Effector memory CD4-positive, alpha-beta T cell (primary cell): ENCODE measurements around the gene LDAF1.
"Not testable (repeated sequence)": the region's sequence is repeated elsewhere in the genome, so short reads cannot be mapped to it uniquely, and the experiment has no call there.

ENCODE experiments used
- DNase-seq, 3 donors: peaks; one replicate each; pipeline ENCODE4 v3.0.0-alpha.2; 2020
- H3K27ac ChIP-seq: 2 replicates; pipeline ENCODE4 v1.7.0; 2013; ENCODE audit warnings: mild to moderate bottlenecking, low read length, moderate library complexity; ENCODE audit not compliant: insufficient read depth, poor library complexity, severe bottlenecking
- H3K27me3 ChIP-seq: replicated peaks from 2 replicates; pipeline ENCODE4 v1.7.0; 2013; ENCODE audit warnings: mild to moderate bottlenecking, low read length; ENCODE audit not compliant: insufficient read depth, control insufficient read depth, poor library complexity, severe bottlenecking
- H3K36me3 ChIP-seq: 2 replicates; pipeline ENCODE4 v1.7.0; 2013; ENCODE audit warnings: mild to moderate bottlenecking, low read length, moderate library complexity; ENCODE audit not compliant: control insufficient read depth, insufficient read depth
- H3K4me1 ChIP-seq: 2 replicates; pipeline ENCODE4 v1.7.0; 2013; ENCODE audit warnings: low read length, mild to moderate bottlenecking; ENCODE audit not compliant: control insufficient read depth, insufficient read depth, poor library complexity, severe bottlenecking
- H3K4me3 ChIP-seq: 2 replicates; pipeline ENCODE4 v1.7.0; 2013; ENCODE audit warnings: low read length, low read depth, mild to moderate bottlenecking; ENCODE audit not compliant: insufficient read depth, poor library complexity, severe bottlenecking
- H3K9me3 ChIP-seq: 2 replicates; pipeline ENCODE4 v1.7.0; 2013; ENCODE audit warnings: mild to moderate bottlenecking, low read length, moderate library complexity; ENCODE audit not compliant: control insufficient read depth

Gene LDAF1

GRCh38 chr16:21192991-21193390 lies 34.5 kb downstream of the LDAF1 start:
- Histone ChIP-seq H3K27me3 (no peaks in the 10 kb centered on the region), H3K4me1 (peaks cover 4% of the 10 kb centered on the region), H3K27ac (no peak overlapping the region), H3K36me3 (no peaks in the 10 kb centered on the region), H3K9me3 (no peaks in the 10 kb centered on the region), H3K4me3 (no peak overlapping the region)
- DNase-seq: no peak

- Histone ChIP-seq H3K4me1 (no peaks in the 10 kb centered on the region), H3K27ac (no peak overlapping the region), H3K36me3 (no peaks in the 10 kb centered on the region), H3K9me3 (no peaks in the 10 kb centered on the region), H3K4me3 (no peak overlapping the region), H3K27me3 (no peaks in the 10 kb centered on the region)
- DNase-seq: no peak
These were observed 36.4 kb downstream of the LDAF1 start for GRCh38 chr16:21194771-21195301.

- DNase-seq, H3K36me3 ChIP-seq, H3K27ac ChIP-seq, H3K27me3 ChIP-seq, H3K4me3 ChIP-seq, H3K4me1 ChIP-seq, H3K9me3 ChIP-seq: not testable (repeated sequence)
These were observed 36.9 kb downstream of the LDAF1 start for GRCh38 chr16:21195330-21195729.

GRCh38 chr16:21197112-21197511 lies 38.6 kb downstream of the LDAF1 start:
- DNase-seq: no peak
- Histone ChIP-seq H3K4me1 (no peaks in the 10 kb centered on the region), H3K27ac (no peak overlapping the region), H3K9me3 (no peaks in the 10 kb centered on the region), H3K36me3 (no peaks in the 10 kb centered on the region), H3K27me3 (no peaks in the 10 kb centered on the region), H3K4me3 (no peak overlapping the region)

GRCh38 chr16:21197621-21198020 lies 39.1 kb downstream of the LDAF1 start:
- DNase-seq: no peak
- H3K9me3 ChIP-seq: no peaks in the 10 kb centered on the region
- H3K36me3 ChIP-seq: no peaks in the 10 kb centered on the region
- H3K27me3 ChIP-seq: no peaks in the 10 kb centered on the region
- H3K4me3 ChIP-seq: no peak overlapping the region
- no peak overlapping the region for H3K27ac ChIP-seq
- H3K4me1 ChIP-seq: no peaks in the 10 kb centered on the region

GRCh38 chr16:21199607-21200218 lies 41.2 kb downstream of the LDAF1 start:
- DNase-seq: no peak
- no peaks in the 10 kb centered on the region for H3K27me3 ChIP-seq
- no peaks in the 10 kb centered on the region for H3K36me3 ChIP-seq
- no peaks in the 10 kb centered on the region for H3K9me3 ChIP-seq
- no peaks in the 10 kb centered on the region for H3K4me1 ChIP-seq
- H3K4me3 ChIP-seq: no peak overlapping the region
- H3K27ac ChIP-seq: no peak overlapping the region

- DNase-seq: no peak
- Histone ChIP-seq H3K27me3 (no peaks in the 10 kb centered on the region), H3K27ac (no peak overlapping the region)
These were observed 44.8 kb downstream of the LDAF1 start for GRCh38 chr16:21203155-21203797.

GRCh38 chr16:21205303-21205702 lies 46.8 kb downstream of the LDAF1 start:
- H3K27me3 ChIP-seq: no peaks in the 10 kb centered on the region
- no peaks in the 10 kb centered on the region for H3K9me3 ChIP-seq

More at GRCh38 chr16:21203155-21203797, 44.8 kb downstream of the LDAF1 start:
- Histone ChIP-seq H3K4me1 (no peaks in the 10 kb centered on the region), H3K4me3 (no peak overlapping the region), H3K9me3 (no peaks in the 10 kb centered on the region), H3K36me3 (no peaks in the 10 kb centered on the region)

GRCh38 chr16:21206550-21206949 lies 48.1 kb downstream of the LDAF1 start:
- Histone ChIP-seq H3K27ac (no peak overlapping the region), H3K9me3 (no peaks in the 10 kb centered on the region), H3K27me3 (no peaks in the 10 kb centered on the region), H3K4me1 (no peaks in the 10 kb centered on the region), H3K4me3 (no peak overlapping the region), H3K36me3 (no peaks in the 10 kb centered on the region)
- DNase-seq: no peak

More at GRCh38 chr16:21205303-21205702, 46.8 kb downstream of the LDAF1 start:
- no peaks in the 10 kb centered on the region for H3K36me3 ChIP-seq
- no peak overlapping the region for H3K27ac ChIP-seq
- no peak overlapping the region for H3K4me3 ChIP-seq
- H3K4me1 ChIP-seq: no peaks in the 10 kb centered on the region
- no peak for DNase-seq

- Histone ChIP-seq H3K27ac (no peak overlapping the region), H3K4me1 (no peaks in the 10 kb centered on the region), H3K4me3 (no peak overlapping the region), H3K36me3 (no peaks in the 10 kb centered on the region), H3K27me3 (no peaks in the 10 kb centered on the region), H3K9me3 (no peaks in the 10 kb centered on the region)
- DNase-seq: no peak
These were observed 50.2 kb downstream of the LDAF1 start for GRCh38 chr16:21208446-21209230.
